RWPE2 (cell line): Measurements from ENCODE around the gene ME3.
"Not testable (repeated sequence)": the region's sequence is repeated elsewhere in the genome, so short reads cannot be mapped to it uniquely, and the experiment has no call there.

Source experiments
- ATAC-seq: fragments of 200-7000 bp; cut with Tn5 transposase; 3 replicates; pipeline ENCODE4 v1.9.1; 2021; ENCODE audit warnings: low read depth
- DNase-seq: peaks from one replicate; pipeline ENCODE4 v3.0.0-alpha.2; 2020; ENCODE audit warnings: low spot score
- H3K27ac ChIP-seq: fragments of 450-650 bp; 2 replicates; pipeline ENCODE4 v1.5.1; 2017; ENCODE audit warnings: mild to moderate bottlenecking; ENCODE audit not compliant: poor library complexity, severe bottlenecking
- H3K27me3 ChIP-seq: fragments of 250-450 bp; sonication (Bioruptor Pico); 2 replicates; pipeline ENCODE4 v1.5.1; 2021; ENCODE audit warnings: mild to moderate bottlenecking, moderate library complexity; ENCODE audit not compliant: insufficient read depth, poor library complexity, severe bottlenecking
- H3K36me3 ChIP-seq: fragments of 250-450 bp; sonication (Bioruptor Pico); 2 replicates; pipeline ENCODE4 v1.5.1; 2020; ENCODE audit warnings: low read depth, mild to moderate bottlenecking, moderate library complexity
- H3K4me1 ChIP-seq: fragments of 250-450 bp; sonication (Bioruptor Pico); 2 replicates; pipeline ENCODE4 v1.5.1; 2021; ENCODE audit warnings: mild to moderate bottlenecking, moderate library complexity; ENCODE audit not compliant: insufficient read depth, poor library complexity, severe bottlenecking
- H3K4me3 ChIP-seq: fragments of 250-450 bp; sonication (Bioruptor Pico); 2 replicates; pipeline ENCODE4 v1.5.1; 2021; ENCODE audit warnings: mild to moderate bottlenecking, moderate library complexity; ENCODE audit not compliant: severe bottlenecking
- H3K9me3 ChIP-seq: fragments of 250-450 bp; sonication (Bioruptor Pico); 2 replicates; pipeline ENCODE4 v1.5.1; 2021; ENCODE audit warnings: mild to moderate bottlenecking, moderate library complexity; ENCODE audit not compliant: severe bottlenecking
- CTCF ChIP-seq: fragments of 450-650 bp; IDR thresholded peaks from one replicate; pipeline ENCODE4 v1.5.1; 2017; ENCODE audit warnings: mild to moderate bottlenecking, moderate library complexity; ENCODE audit not compliant: poor library complexity, severe bottlenecking

Gene ME3

DNA sequence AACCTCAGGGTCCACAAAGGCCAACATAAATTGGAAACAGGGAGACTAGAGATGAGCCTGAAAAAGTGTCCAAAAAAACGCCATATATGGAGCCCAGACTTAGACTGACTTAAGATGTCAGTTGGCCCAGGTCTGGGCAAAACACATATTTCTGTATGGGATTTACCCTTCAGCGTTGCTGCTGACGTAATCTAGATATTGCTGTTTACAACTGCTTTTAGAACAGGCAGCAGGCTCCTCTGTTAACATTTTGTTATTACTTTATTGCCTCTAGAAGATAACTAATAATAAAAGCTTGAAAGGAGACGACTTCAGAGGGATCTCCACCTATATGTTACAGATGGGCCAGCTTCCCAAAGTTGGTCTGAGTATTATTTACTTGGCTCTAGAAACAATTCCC lies 8.7 kb downstream of the ME3 start:
- Histone ChIP-seq H3K9me3 (no peaks in the 10 kb centered on the region), H3K4me3 (no peak overlapping the region), H3K4me1 (peaks cover 9% of the 10 kb centered on the region), H3K27me3 (no peaks in the 10 kb centered on the region), H3K36me3 (no peaks in the 10 kb centered on the region), H3K27ac (no peak overlapping the region)
- no peak for DNase-seq
- no peak for TF ChIP-seq CTCF
- no peak for ATAC-seq

DNA sequence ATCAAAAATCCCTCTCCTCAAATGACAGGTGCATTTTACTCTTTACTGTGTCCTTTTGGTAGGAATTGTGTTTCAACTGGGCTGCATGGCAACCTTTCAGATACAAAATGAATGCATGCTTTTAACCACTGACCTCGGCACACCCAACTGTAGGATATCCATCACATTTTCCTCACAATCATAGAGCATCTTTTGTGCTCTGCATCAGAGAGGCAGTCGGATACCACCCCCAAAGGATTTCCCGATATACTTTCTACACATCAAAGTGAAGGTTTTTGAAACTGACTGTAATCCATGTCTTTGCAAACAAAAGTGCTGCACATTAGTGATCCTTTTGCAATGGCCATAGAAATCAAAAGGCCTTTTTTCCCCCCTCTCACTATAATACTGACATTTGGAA lies 9.1 kb downstream of the ME3 start:
- Histone ChIP-seq H3K4me3 (no peak overlapping the region), H3K9me3 (no peaks in the 10 kb centered on the region), H3K27ac (no peak overlapping the region), H3K36me3 (no peaks in the 10 kb centered on the region), H3K27me3 (no peaks in the 10 kb centered on the region), H3K4me1 (peaks cover 9% of the 10 kb centered on the region)
- ATAC-seq: no peak
- TF ChIP-seq CTCF: no peak
- DNase-seq: no peak

DNA sequence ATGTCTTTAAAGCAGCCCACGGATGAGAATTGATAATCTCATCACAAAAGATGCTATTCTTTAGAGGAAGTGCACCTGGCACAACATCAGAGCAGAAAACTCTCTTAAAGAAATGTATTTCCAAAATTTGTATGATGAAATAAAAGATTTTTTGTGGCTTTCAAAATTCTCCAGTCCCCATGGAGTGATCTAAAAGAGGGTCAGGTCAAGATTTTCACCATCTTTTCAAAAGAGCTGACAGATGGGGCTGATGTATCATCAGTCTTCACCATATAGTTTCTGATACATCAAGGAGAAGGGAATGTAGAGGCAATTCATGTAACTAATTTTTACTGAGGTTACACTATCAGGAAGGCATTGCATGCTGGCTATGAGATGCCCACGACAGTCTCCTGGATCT lies 11.7 kb downstream of the ME3 start:
- Histone ChIP-seq H3K27ac (no peak overlapping the region), H3K27me3 (no peaks in the 10 kb centered on the region), H3K4me3 (no peak overlapping the region), H3K36me3 (no peaks in the 10 kb centered on the region), H3K4me1 (peaks cover 5% of the 10 kb centered on the region), H3K9me3 (no peaks in the 10 kb centered on the region)
- DNase-seq (no peak), ATAC-seq (no peak)
- no peak for TF ChIP-seq CTCF

DNA sequence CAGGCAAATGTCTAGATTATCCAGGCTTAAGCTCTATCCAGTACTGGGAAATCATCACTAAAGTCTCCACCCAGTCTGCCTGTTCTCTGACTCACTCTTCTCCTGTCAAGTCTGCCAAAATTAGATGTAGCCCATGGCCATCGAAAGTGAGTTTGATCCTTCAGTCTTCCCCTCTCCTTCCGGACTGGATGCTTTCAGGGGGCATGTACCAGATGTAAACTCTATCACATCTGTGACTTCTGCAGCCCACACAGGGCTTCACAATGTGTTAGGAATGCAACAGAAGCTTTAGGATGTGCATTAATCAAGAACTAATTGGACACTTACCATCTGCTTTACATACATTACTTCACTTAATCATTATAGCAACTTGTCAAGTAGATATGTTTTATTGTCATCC lies 12.3 kb downstream of the ME3 start:
- no peaks in the 10 kb centered on the region for H3K36me3 ChIP-seq
- peaks cover 5% of the 10 kb centered on the region for H3K4me1 ChIP-seq
- no peak overlapping the region for H3K27ac ChIP-seq
- peak; percentile 83 for ATAC-seq
- TF ChIP-seq CTCF: no peak
- H3K4me3 ChIP-seq: no peak overlapping the region
- no peak for DNase-seq
- H3K27me3 ChIP-seq: no peaks in the 10 kb centered on the region
- H3K9me3 ChIP-seq: no peaks in the 10 kb centered on the region

DNA sequence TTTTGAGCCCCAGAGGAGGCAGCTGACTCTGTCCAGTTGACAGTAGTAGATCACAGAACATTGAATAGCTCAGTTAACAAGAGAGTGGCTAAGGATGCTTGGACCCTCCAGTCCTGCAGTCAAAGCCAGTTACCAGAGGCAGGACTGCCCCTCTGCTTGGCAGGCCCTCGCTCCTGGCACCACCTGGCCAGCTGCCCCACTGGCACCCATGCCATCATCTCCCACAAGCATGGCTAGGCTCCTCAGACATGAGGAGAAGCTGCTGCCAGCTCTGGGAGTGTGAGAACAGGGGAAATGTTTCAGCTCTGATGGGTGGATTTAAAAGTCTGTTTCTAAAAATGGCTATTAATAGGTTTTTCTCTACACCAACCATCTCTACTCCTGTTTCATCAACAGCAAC lies 13.9 kb downstream of the ME3 start:
- Histone ChIP-seq H3K27ac (no peak overlapping the region), H3K27me3 (no peaks in the 10 kb centered on the region), H3K9me3 (no peaks in the 10 kb centered on the region), H3K36me3 (no peaks in the 10 kb centered on the region), H3K4me1 (peaks cover 5% of the 10 kb centered on the region), H3K4me3 (no peak overlapping the region)
- no peak for TF ChIP-seq CTCF
- ATAC-seq (no peak), DNase-seq (no peak)

DNA sequence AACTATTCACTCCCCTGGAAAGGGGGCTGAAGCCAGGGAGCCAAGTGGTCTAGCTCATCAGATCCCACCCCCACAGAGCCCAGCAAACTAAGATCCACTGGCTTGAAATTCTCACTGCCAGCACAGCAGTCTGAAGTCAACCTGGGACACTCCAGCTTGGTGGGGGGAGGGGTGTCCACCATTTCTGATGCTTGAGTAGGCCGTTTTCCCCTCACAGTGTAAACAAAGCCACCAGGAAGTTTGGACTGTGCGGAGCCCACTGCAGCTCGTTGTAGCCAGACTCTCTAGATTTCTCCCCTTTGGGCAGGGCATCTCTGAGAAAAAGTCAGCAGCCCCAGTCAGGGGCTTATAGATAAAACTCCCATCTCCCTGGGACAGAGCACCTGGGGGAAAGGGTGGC lies 27.2 kb downstream of the ME3 start:
- not testable (repeated sequence) for DNase-seq

More for the DNA sequence above, 27.2 kb downstream of the ME3 start:
- not testable (repeated sequence) for ATAC-seq, H3K4me3 ChIP-seq, H3K9me3 ChIP-seq, H3K4me1 ChIP-seq, H3K27me3 ChIP-seq, H3K36me3 ChIP-seq
- peak overlapping the region; percentile 31 for H3K27ac ChIP-seq
